Thyroid gland (tissue), 4 donors: ENCODE measurements around the gene S100A9. TPM values are rescaled to one million over a fixed set of nuclear protein-coding genes. Genes with fewer than 3 reads are reported as not detected.

Source experiments
- DNase-seq, 2 donors: peaks; one replicate each; pipeline ENCODE4 v3.0.0-alpha.2; 2019
- H3K27ac ChIP-seq, 3 donors: fragments of 200-600 bp; sonication (generic); 1 replicate in 2 of 3; 2 replicates in 1 of 3; pipeline ENCODE4 v1.5.1; 2016 to 2019; ENCODE audit warnings: mild to moderate bottlenecking in 1 of 3, moderate library complexity in 1 of 3
- H3K27me3 ChIP-seq: fragments of 200-600 bp; sonication (generic); one replicate; pipeline ENCODE4 v1.5.1; 2019
- H3K36me3 ChIP-seq, 2 donors: fragments of 200-600 bp; sonication (generic); one replicate each; pipeline ENCODE4 v1.5.1; 2016 to 2019
- H3K4me1 ChIP-seq, 2 donors: fragments of 200-600 bp; sonication (generic); one replicate each; pipeline ENCODE4 v1.5.1; 2017 to 2019
- H3K4me3 ChIP-seq, 3 donors: fragments of 200-600 bp; sonication (generic); replicated peaks in 1 of 3; 1 replicate in 2 of 3; 2 replicates in 1 of 3; pipeline ENCODE4 v1.5.1; 2016; ENCODE audit warnings: mild to moderate bottlenecking in 1 of 3
- H3K9me3 ChIP-seq: fragments of 200-600 bp; sonication (generic); one replicate; pipeline ENCODE4 v1.5.1; 2017
- POLR2A ChIP-seq, 2 donors: fragments of 450-650 bp; IDR thresholded peaks; one replicate each; pipeline ENCODE4 v1.6.1; 2017; ENCODE audit warnings: antibody characterized with exemption in 2 of 2, mild to moderate bottlenecking in 2 of 2, moderate library complexity in 1 of 2
- WGBS, 2 donors: methylation state at CpG; one replicate each; pipeline ENCODE4 v1.1.5; 2017; 5-methylcytosine and 5-hydroxymethylcytosine counted together
- intact Hi-C: fragments of 100-400 bp; cut with DNase I; formaldehyde crosslinking; loops from one replicate; pipeline ENCODE4 v1.15.1; 2023
- total RNA-seq, 4 donors: library from RNA; depleted of rRNA; stranded (reverse); fragments of >200 nt; gene quantifications; one replicate each; pipeline ENCODE4 v1.2.3, GENCODE V29; 2016
- TF ChIP-seq, protein P1 (sequence below), 6 experiments: fragments of 200-600 bp in 3 of 6; fragments of 450-650 bp in 3 of 6; sonication (generic) in 3 of 6; IDR thresholded peaks; one replicate each; pipeline ENCODE4 v1.5.1; 2016 to 2019; ENCODE audit warnings: antibody characterized with exemption in 6 of 6, mild to moderate bottlenecking in 2 of 6, inconsistent platforms in 1 of 6, moderate library complexity in 1 of 6

The S100A9 gene
- total RNA-seq, 4 donors from 2014 or later = 36.2 to 285 (median 66.0) TPM

DNA sequence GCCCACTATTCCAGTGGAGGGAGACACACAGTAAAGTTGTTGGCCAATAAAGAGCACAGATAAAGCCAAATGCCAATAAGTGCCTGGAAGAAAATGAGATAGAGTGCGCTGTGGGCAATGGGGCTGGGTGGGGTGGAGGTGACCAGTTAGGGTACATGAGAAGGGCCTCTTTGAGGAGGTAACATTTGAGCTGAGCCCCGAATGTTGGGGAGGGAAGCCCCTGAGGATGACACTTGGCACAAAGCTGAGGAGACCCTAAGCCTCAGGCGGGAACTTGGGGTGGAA is 979 bp downstream of the S100A9 start:
- Histone ChIP-seq H3K27ac (no peak overlapping the region), H3K4me3 (no peak overlapping the region), H3K9me3 (no peaks in the 10 kb centered on the region), H3K36me3 (no peaks in the 10 kb centered on the region), H3K4me1 (no peaks in the 10 kb centered on the region), H3K27me3 (no peaks in the 10 kb centered on the region)
- TF ChIP-seq, protein P1, sequence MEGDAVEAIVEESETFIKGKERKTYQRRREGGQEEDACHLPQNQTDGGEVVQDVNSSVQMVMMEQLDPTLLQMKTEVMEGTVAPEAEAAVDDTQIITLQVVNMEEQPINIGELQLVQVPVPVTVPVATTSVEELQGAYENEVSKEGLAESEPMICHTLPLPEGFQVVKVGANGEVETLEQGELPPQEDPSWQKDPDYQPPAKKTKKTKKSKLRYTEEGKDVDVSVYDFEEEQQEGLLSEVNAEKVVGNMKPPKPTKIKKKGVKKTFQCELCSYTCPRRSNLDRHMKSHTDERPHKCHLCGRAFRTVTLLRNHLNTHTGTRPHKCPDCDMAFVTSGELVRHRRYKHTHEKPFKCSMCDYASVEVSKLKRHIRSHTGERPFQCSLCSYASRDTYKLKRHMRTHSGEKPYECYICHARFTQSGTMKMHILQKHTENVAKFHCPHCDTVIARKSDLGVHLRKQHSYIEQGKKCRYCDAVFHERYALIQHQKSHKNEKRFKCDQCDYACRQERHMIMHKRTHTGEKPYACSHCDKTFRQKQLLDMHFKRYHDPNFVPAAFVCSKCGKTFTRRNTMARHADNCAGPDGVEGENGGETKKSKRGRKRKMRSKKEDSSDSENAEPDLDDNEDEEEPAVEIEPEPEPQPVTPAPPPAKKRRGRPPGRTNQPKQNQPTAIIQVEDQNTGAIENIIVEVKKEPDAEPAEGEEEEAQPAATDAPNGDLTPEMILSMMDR (IDR thresholded peaks at IDR 0.05) = no peak
- TF ChIP-seq POLR2A (IDR thresholded peaks at IDR 0.05) = no peak
- WGBS, 2 donors = 82 to 89% methylated on average over 3 of the region's 3 CpGs
- intact Hi-C loops = no loop called here
- no peak for DNase-seq

DNA sequence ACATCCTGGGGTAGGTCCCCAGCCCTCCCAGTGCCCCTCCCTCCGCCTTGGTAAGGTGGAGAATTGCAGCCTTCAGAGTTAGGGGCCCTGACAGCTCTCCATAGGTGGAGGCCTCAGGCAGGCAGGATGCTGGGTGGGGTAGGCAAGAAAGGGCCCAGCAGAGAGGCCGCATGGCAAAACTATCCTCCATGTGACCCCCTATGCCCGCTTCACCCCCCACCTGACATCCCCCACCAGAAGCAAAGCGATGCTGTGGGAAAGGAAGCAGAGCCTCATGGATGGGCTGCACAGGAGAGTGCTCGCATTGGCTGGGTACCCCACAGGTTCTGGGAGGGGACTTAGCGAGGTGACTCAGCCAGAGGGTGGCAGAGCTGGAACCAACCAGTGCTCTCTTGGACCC is 1.6 kb downstream of the S100A9 start:
- no peaks in the 10 kb centered on the region for H3K36me3 ChIP-seq
- intact Hi-C loops = no loop called here
- DNase-seq = no peak
- no peaks in the 10 kb centered on the region for H3K9me3 ChIP-seq
- H3K4me3 ChIP-seq = no peak overlapping the region
- H3K27ac ChIP-seq = no peak overlapping the region
- WGBS, 2 donors = 83 to 95% methylated on average over 5 to 6 of the region's 6 CpGs
- TF ChIP-seq POLR2A (IDR thresholded peaks at IDR 0.05) = no peak
- TF ChIP-seq, protein P1 (IDR thresholded peaks at IDR 0.05) = no peak
- no peaks in the 10 kb centered on the region for H3K27me3 ChIP-seq
- no peaks in the 10 kb centered on the region for H3K4me1 ChIP-seq

DNA sequence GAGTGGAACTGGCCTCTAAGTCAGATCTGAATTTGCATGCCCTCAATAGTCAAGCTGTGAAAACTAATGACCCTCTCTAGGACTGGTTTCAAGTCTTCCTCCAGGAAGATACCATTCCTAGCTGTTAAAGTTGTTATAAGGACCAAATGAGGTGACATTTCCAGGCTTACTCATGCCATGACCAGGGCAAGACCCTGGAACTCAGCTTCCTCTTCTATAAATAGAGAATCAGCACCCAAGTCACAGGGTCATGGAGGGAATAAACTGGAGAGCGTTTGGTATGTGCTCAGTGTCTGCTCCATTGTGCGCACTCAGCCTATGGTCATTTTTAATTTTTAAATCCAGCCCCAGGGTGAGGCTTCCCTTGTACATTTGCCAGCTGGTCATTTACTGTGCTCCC is 2.5 kb downstream of the S100A9 start:
- H3K27me3 ChIP-seq = no peaks in the 10 kb centered on the region
- H3K27ac ChIP-seq = no peak overlapping the region
- no peaks in the 10 kb centered on the region for H3K4me1 ChIP-seq
- WGBS, 2 donors = 87 to 89% methylated on average over 2 of the region's 2 CpGs
- no peak for DNase-seq
- H3K4me3 ChIP-seq = no peak overlapping the region
- no peaks in the 10 kb centered on the region for H3K9me3 ChIP-seq
- no peak for TF ChIP-seq POLR2A (IDR thresholded peaks at IDR 0.05)
- TF ChIP-seq, protein P1 (IDR thresholded peaks at IDR 0.05) = no peak
- intact Hi-C loops = no loop called here
- no peaks in the 10 kb centered on the region for H3K36me3 ChIP-seq

DNA sequence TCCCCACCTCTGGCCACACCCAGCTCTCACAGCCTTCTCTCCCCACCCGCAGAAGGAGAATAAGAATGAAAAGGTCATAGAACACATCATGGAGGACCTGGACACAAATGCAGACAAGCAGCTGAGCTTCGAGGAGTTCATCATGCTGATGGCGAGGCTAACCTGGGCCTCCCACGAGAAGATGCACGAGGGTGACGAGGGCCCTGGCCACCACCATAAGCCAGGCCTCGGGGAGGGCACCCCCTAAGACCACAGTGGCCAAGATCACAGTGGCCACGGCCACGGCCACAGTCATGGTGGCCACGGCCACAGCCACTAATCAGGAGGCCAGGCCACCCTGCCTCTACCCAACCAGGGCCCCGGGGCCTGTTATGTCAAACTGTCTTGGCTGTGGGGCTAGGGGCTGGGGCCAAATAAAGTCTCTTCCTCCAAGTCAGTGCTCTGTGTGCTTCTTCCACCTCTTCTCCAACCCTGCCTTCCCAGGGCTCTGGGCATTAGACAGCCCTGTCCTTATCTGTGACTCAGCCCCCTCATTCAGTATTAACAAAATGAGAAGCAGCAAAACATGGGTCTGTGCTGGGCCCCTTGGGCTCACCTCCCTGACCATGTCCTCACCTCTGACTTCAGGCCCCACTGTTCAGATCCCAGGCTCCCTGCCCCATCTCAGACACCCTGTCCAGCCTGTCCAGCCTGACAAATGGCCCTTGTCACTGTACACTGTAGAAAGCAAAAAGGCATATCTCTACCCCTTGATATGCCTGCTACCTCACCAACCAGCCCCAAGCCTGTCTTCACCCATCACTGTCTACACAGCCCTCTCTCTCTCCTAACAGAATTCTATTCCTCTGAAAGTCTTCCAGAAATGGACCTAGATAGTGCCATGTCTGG is 3.2 kb downstream of the S100A9 start:
- no peaks in the 10 kb centered on the region for H3K27me3 ChIP-seq
- no peak overlapping the region for H3K4me3 ChIP-seq
- 85 to 92% methylated on average over 11 of the region's 11 CpGs for WGBS, 2 donors
- no peaks in the 10 kb centered on the region for H3K4me1 ChIP-seq
- DNase-seq = no peak
- intact Hi-C loops = no loop called here
- no peak for TF ChIP-seq POLR2A (IDR thresholded peaks at IDR 0.05)
- TF ChIP-seq, protein P1 (IDR thresholded peaks at IDR 0.05) = no peak
- no peak overlapping the region for H3K27ac ChIP-seq
- no peaks in the 10 kb centered on the region for H3K36me3 ChIP-seq
- H3K9me3 ChIP-seq = no peaks in the 10 kb centered on the region

DNA sequence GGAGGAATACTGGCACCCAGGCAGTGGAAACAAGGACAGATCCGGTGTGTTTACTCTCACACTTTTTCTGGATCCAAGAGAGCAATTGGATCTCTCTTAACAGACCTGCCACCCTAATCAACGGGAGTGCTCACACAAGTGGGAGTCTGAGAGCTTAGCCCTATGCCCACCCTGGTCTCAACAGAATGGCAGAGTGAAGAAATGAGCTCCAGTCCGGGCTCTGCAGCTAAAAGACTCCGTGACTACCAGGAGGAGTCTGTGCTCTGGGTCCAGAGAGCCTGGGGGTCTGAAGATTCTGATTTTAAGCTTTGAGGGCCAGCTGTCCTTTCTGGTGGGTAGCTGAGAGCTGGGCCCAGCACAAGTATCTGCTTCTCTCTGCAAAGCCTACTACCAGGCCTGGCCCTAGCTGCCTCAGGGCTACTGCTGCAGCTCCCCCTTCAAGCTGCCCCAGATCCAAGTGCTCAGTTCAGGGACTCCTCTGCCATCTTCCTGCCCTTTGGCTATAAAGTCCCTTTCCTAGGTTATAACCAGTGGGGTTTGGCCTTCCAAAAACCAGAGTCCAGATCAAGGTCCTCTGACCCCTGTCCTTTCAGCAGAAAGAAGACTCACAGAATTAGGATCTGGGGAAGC is 3.9 kb downstream of the S100A9 start:
- intact Hi-C loops = no loop called here

More for the DNA sequence above, 3.9 kb downstream of the S100A9 start:
- no peaks in the 10 kb centered on the region for H3K36me3 ChIP-seq
- TF ChIP-seq POLR2A (IDR thresholded peaks at IDR 0.05) = no peak
- TF ChIP-seq, protein P1 (IDR thresholded peaks at IDR 0.05) = no peak
- no peak overlapping the region for H3K4me3 ChIP-seq
- H3K27me3 ChIP-seq = no peaks in the 10 kb centered on the region
- no peaks in the 10 kb centered on the region for H3K4me1 ChIP-seq
- WGBS, 2 donors = 68 to 78% methylated on average over 3 to 4 of the region's 4 CpGs
- no peak overlapping the region for H3K27ac ChIP-seq
- H3K9me3 ChIP-seq = no peaks in the 10 kb centered on the region
- no peak for DNase-seq
